Measurements from ENCODE around the gene FMNL2. TPM values are rescaled to one million over a fixed set of nuclear protein-coding genes. Genes with fewer than 3 reads are reported as not detected.

FMNL2 gene
- total RNA-seq, 1 donor = 24.2 TPM

GRCh38 chr2:152577579-152577978 is 242.6 kb downstream of the FMNL2 start:
- Histone ChIP-seq H3K4me3 (ENCODE audit: insufficient read depth, low read length) (no peak overlapping the region), H3K36me3 (ENCODE audit: insufficient read depth, low read length) (no peaks in the 10 kb centered on the region), H3K4me1 (ENCODE audit: insufficient read depth, low read length) (peaks cover 30% of the 10 kb centered on the region), H3K27ac (ENCODE audit: low read depth, low read length) (no peak overlapping the region), H3K79me2 (ENCODE audit: insufficient read depth, low read length) (no peaks in the 10 kb centered on the region), H2AFZ (ENCODE audit: low read length) (no peak overlapping the region), H3K27me3 (ENCODE audit: insufficient read depth, low read length) (no peaks in the 10 kb centered on the region), H4K20me1 (ENCODE audit: insufficient read depth, low read length) (no peaks in the 10 kb centered on the region), H3K9me3 (ENCODE audit: low read depth, low read length) (no peaks in the 10 kb centered on the region), H3K4me2 (ENCODE audit: insufficient read depth, low read length) (no peak overlapping the region)
- DNase-seq (ENCODE audit: insufficient read length, low spot score, missing footprints) = no peak
- no peak for TF ChIP-seq CTCF (IDR thresholded peaks at IDR 0.05; ENCODE audit: extremely low read depth, low read depth, low read length)

- Histone ChIP-seq H2AFZ (ENCODE audit: low read length) (no peak overlapping the region), H3K27me3 (ENCODE audit: insufficient read depth, low read length) (no peaks in the 10 kb centered on the region), H3K36me3 (ENCODE audit: insufficient read depth, low read length) (no peaks in the 10 kb centered on the region), H3K4me1 (ENCODE audit: insufficient read depth, low read length) (peaks cover 25% of the 10 kb centered on the region), H3K4me3 (ENCODE audit: insufficient read depth, low read length) (no peak overlapping the region), H3K79me2 (ENCODE audit: insufficient read depth, low read length) (no peaks in the 10 kb centered on the region), H3K9me3 (ENCODE audit: low read depth, low read length) (no peaks in the 10 kb centered on the region), H4K20me1 (ENCODE audit: insufficient read depth, low read length) (no peaks in the 10 kb centered on the region), H3K27ac (ENCODE audit: low read depth, low read length) (no peak overlapping the region), H3K4me2 (ENCODE audit: insufficient read depth, low read length) (no peak overlapping the region)
- no peak for TF ChIP-seq CTCF (IDR thresholded peaks at IDR 0.05; ENCODE audit: extremely low read depth, low read depth, low read length)
- DNase-seq (ENCODE audit: insufficient read length, low spot score, missing footprints) = no peak
Measured at GRCh38 chr2:152578573-152578972, 243.6 kb downstream of the FMNL2 start.

GRCh38 chr2:152580714-152581113 is 245.7 kb downstream of the FMNL2 start:
- no peak for DNase-seq (ENCODE audit: insufficient read length, low spot score, missing footprints)
- Histone ChIP-seq H3K4me3 (ENCODE audit: insufficient read depth, low read length) (no peak overlapping the region), H3K79me2 (ENCODE audit: insufficient read depth, low read length) (no peaks in the 10 kb centered on the region), H3K4me2 (ENCODE audit: insufficient read depth, low read length) (peak overlapping the region; percentile 34), H3K9me3 (ENCODE audit: low read depth, low read length) (no peaks in the 10 kb centered on the region), H3K4me1 (ENCODE audit: insufficient read depth, low read length) (peaks cover 46% of the 10 kb centered on the region), H4K20me1 (ENCODE audit: insufficient read depth, low read length) (no peaks in the 10 kb centered on the region), H3K36me3 (ENCODE audit: insufficient read depth, low read length) (no peaks in the 10 kb centered on the region), H2AFZ (ENCODE audit: low read length) (no peak overlapping the region), H3K27me3 (ENCODE audit: insufficient read depth, low read length) (no peaks in the 10 kb centered on the region), H3K27ac (ENCODE audit: low read depth, low read length) (peak overlapping the region; percentile 67)
- TF ChIP-seq CTCF (IDR thresholded peaks at IDR 0.05; ENCODE audit: extremely low read depth, low read depth, low read length) = no peak

GRCh38 chr2:152581360-152581759 is 246.4 kb downstream of the FMNL2 start:
- Histone ChIP-seq H4K20me1 (ENCODE audit: insufficient read depth, low read length) (no peaks in the 10 kb centered on the region), H3K36me3 (ENCODE audit: insufficient read depth, low read length) (no peaks in the 10 kb centered on the region), H2AFZ (ENCODE audit: low read length) (peak overlapping the region; percentile 25), H3K4me3 (ENCODE audit: insufficient read depth, low read length) (no peak overlapping the region), H3K9me3 (ENCODE audit: low read depth, low read length) (no peaks in the 10 kb centered on the region), H3K79me2 (ENCODE audit: insufficient read depth, low read length) (no peaks in the 10 kb centered on the region), H3K4me2 (ENCODE audit: insufficient read depth, low read length) (peak overlapping the region; percentile 42), H3K4me1 (ENCODE audit: insufficient read depth, low read length) (peaks cover 52% of the 10 kb centered on the region), H3K27me3 (ENCODE audit: insufficient read depth, low read length) (no peaks in the 10 kb centered on the region), H3K27ac (ENCODE audit: low read depth, low read length) (peak overlapping the region; percentile 67)
- no peak for TF ChIP-seq CTCF (IDR thresholded peaks at IDR 0.05; ENCODE audit: extremely low read depth, low read depth, low read length)
- DNase-seq (ENCODE audit: insufficient read length, low spot score, missing footprints) = no peak

Data from osteoblast (primary cell).